ENCODE results near the gene TRIM37.
A peak's percentile ranks its signal among the peaks of the same experiment; 100 is the strongest.
"Not testable (repeated sequence)": the region's sequence is repeated elsewhere in the genome, so short reads cannot be mapped to it uniquely, and the experiment has no call there.

Gene TRIM37, protein sequence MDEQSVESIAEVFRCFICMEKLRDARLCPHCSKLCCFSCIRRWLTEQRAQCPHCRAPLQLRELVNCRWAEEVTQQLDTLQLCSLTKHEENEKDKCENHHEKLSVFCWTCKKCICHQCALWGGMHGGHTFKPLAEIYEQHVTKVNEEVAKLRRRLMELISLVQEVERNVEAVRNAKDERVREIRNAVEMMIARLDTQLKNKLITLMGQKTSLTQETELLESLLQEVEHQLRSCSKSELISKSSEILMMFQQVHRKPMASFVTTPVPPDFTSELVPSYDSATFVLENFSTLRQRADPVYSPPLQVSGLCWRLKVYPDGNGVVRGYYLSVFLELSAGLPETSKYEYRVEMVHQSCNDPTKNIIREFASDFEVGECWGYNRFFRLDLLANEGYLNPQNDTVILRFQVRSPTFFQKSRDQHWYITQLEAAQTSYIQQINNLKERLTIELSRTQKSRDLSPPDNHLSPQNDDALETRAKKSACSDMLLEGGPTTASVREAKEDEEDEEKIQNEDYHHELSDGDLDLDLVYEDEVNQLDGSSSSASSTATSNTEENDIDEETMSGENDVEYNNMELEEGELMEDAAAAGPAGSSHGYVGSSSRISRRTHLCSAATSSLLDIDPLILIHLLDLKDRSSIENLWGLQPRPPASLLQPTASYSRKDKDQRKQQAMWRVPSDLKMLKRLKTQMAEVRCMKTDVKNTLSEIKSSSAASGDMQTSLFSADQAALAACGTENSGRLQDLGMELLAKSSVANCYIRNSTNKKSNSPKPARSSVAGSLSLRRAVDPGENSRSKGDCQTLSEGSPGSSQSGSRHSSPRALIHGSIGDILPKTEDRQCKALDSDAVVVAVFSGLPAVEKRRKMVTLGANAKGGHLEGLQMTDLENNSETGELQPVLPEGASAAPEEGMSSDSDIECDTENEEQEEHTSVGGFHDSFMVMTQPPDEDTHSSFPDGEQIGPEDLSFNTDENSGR

GRCh38 chr17:59106463-59107305 is at the start of gene TRIM37:
Gene TRIM37 (minus strand): TSS chr17:59106880. CDS start chr17:59106461, 419 bp downstream.
- peak; percentile 94 to 96 for DNase-seq

GRCh38 chr17:59155439-59156177 is 48.9 kb upstream of the TRIM37 start, which contains the start of gene PRR11:
Gene PRR11 (plus strand): TSS chr17:59155746. CDS start chr17:59169753, 14,007 bp downstream.
- peak; percentile 98 to 99 for DNase-seq

DNA sequence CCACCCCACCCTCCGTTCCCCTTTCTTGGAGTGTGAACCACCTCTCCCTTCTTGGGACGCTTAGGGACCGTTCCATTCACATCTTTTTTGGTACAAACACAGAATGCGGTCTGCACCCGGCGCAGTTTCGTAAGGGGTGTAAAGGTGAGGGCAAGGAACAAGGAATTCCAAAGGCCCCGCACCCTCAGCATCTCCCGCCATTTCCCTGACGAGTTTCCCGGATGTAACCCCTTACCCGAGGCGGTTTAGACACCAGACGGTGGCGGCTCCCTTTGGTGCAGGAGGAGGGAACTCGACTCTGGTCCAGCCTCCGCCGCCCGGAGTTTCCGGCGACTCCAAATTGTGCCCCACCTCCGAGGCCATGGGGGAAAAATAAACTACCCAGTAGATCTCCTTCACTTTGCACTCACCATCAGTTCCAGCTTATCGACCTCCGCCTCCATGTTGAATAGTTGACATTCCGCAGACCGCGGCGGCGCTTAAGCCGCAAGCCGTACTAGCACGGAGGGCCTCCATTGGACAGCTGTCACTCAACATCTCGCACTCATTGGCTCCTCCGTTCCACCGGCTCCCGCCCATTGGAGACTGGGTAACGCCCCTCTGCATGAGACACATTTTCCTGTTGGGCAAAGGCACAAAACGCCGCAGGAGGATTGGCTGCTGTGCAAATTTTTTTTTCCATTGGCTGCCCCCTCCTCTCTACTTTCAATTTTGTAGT is 48.2 kb upstream of the TRIM37 start, which contains the start of gene SKA2:
Gene SKA2, minus strand, starts transcription at position 466 of the 718 bp plus-strand sequence. Its CDS starts 23 bp downstream, at position 443.
- peak; percentile 98 to 99 for DNase-seq

DNA sequence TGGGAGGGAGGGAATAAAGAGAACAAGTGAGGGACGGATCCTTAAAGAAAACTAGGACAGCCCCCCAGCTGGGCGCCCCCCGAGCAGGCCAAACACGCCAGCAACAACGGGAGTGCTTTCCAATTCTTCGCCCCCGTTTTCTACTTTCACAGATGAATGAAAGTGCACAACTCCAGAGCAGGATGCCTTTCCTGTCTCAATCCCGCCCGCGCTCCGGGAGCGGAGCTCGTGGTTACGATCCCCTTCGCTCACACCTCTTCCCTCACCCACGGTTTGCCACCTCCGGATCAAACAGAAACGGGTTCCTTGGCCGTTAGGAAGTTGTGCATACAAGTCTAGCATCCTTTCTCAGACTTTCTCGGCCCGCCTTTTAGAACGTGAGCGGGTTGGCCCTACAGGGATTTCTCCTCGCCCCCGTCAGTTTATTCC is 47.6 kb upstream of the TRIM37 start:
- peak in 1 of 2 experiments; percentile 32 for DNase-seq

DNA sequence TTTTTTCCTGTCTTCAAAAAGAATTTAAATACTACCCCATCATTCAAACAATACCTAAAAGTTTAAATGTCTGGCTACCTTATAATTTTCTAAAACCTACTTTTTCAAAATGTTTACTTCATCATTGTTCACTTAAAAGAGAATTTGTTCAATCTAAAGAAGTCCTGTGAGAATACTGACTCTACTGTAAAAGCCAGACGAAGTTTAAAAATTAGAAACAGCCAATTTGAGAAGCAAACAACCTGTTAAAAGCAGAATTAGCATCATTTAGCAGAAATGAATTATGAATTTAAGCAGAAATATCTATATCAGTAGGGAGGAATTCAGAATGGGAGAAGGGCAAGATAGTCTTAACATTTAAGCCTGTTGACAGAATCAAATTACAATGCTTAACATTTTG is 46.2 kb upstream of the TRIM37 start:
- DNase-seq = no peak

- DNase-seq = no peak
Measured at GRCh38 chr17:59151591-59151990, 44.9 kb upstream of the TRIM37 start.

DNA sequence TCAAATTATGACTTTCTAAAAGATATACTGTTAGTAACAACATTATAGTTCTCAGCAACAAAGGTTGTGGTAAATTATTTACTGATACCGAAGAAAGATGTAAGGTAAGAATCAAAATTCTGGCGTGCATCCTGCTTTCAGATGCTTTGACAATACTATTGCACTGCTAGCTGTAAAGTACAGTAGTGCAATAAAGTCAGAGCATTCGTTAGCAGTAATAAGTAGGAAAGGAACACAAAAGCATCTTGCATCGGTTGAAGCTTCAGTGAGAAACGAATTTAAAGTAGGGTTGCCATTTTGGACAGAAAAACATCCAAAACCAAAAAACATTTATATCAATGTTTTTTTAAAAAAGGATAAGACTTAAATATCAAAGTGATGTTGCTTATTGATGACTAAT is 44.3 kb upstream of the TRIM37 start:
- DNase-seq = no peak

GRCh38 chr17:59149841-59150511 is 43.3 kb upstream of the TRIM37 start:
- no peak for DNase-seq

- no peak for DNase-seq
Measured at GRCh38 chr17:59149051-59149450, 42.4 kb upstream of the TRIM37 start.

DNA sequence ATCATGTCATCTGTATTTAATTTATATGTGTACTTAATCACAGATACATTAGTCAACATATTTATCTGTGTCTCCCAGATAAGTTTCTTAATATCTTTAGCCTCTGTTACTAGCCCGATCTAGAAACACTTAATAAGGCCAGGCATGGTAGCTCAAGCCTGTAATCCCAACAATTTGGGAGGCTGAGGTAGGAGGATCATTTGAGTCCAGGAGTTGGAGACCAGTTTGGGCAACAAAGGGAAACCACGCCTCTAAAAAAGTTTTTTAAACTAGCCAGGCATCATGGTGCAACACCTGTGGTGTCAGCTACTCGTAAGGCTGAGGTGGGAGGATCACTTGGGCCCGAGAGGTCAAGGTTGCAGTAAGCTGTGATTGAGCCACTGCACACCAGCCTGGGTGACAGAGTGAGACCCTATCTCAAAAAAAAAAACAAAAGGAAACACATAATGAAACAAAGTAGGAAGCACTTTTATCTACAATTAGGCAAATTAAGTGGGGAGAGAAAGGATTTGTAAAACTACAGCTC is 39.0 kb upstream of the TRIM37 start:
- DNase-seq = no peak

DNA sequence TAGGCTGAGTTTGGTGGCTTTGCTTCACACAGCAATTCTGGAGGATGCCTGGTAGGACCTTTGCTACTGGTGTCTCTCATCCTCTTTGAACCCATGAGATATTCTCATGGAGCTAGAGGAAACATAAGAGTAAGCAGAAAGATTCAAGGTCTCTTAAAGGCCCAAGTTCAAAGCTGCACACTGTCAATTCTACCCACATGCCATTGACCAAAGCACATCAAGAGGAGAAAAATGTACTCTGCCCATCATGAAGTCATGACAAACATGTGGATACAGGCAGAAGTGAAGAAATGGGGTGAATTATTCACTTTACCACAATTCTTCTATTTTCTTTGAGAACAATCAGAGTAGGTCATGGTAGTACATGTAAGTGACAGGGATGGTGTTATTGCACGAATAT is 35.2 kb upstream of the TRIM37 start:
- DNase-seq = no peak

DNA sequence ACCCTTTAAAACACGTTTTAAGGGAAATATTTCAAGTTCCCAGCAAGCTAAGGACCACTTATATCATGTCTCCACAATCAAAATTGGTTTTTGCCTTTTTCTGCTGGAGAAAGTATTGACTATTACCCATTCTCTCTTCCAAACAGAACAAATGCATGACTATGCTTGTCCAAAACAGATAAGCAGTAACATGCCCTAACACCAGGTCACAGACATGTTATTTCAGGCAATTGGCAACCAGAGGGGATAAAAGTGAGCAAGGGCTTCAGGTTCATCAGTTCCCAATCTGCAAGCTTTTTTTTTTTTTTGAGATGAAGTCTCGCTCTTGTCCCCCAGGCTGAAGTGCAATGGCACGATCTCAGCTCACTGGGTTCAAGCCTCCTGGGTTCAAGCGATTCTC is 33.3 kb upstream of the TRIM37 start:
- DNase-seq = no peak

DNA sequence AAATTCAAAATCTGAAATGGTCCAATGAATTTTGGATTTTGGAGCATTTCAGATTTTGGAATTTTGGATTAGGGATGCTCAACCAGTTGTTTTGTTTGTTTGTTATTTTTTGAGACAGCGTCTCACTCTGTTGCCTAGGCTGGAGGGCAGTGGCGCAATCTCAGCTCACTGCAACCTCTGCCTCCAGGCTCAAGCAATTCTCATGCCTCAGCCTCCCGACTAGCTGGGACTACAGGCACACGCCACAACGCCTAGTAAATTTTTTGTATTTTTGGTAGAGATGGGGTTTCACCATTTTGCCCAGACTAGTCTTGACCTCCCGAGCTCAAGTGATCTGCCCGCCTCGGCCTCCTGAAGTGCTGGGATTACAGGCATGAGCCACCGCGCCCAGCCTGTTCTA is 31.7 kb upstream of the TRIM37 start:
- not testable (repeated sequence) for DNase-seq

DNA sequence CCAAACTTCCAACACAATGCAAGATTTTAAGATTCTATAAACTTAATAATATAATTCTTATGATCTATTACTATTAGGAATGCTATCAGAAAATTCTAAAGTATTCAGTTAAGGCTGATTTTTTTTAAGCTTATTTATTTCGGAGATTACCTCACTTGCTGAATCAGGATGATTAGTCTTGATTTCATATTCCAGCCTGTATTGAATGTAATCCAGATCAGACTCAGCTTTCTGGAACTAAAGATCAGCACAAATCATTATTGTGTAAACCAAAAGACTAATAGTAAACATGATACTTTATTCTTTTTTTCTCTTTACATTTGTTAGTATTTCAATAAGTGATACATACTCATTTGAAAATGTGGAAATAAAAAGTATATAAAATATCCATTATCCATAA is 24.5 kb upstream of the TRIM37 start:
- no peak for DNase-seq

- no peak for DNase-seq
Measured at GRCh38 chr17:59129814-59130213, 23.1 kb upstream of the TRIM37 start.

DNA sequence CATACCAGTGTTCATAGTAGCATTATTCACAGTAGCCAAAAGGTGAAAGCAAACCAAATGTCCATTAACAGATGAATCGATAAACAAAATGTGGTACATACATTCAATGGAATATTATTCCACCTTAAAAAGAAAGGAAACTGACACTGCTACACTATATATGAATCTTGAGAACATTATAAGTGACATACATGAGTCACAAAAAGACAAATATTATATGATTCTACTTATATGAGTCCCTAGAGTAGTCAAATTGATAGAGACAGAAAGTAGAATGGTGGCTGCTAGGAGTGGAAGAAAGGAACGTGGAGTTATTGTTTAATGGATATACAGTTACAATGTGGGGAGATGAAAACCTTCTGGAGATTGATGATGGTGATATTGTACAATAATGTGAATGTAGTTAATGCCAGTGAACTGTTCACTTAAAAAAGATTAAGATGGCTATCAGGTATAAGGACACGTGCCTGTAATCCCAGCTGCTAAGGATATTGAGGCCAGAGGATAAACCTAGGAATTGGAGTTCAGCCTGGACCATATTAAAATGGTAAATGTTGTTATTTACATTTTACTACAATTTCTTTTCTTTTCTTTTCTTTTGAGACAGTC is 20.2 kb upstream of the TRIM37 start:
- no peak for DNase-seq

GRCh38 chr17:59124665-59125064 is 18.0 kb upstream of the TRIM37 start:
- DNase-seq = no peak

GRCh38 chr17:59121901-59122480 is 15.3 kb upstream of the TRIM37 start:
- DNase-seq = no peak

GRCh38 chr17:59115474-59115873 is 8.8 kb upstream of the TRIM37 start:
- DNase-seq = no peak

All from NCI-H1930 (cell line).